Smooth muscle cell (in vitro differentiated cells): ENCODE measurements around the gene NFATC2. TPM values are rescaled to one million over a fixed set of nuclear protein-coding genes. Genes with fewer than 3 reads are reported as not detected.
A peak's percentile ranks its signal among the peaks of the same experiment; 100 is the strongest.

Experiments used
- DNase-seq: peaks from one replicate; lab custom pipeline; 2025; ENCODE audit not compliant: unreplicated experiment; lab: John Stamatoyannopoulos, UW
- H2AFZ ChIP-seq: fragments of 200-600 bp; sonication (generic); 2 replicates; pipeline ENCODE4 v1.6.0; 2016; ENCODE audit warnings: antibody characterized with exemption, low read depth, mild to moderate bottlenecking
- H3F3A ChIP-seq: fragments of 200-600 bp; sonication (generic); 2 replicates; pipeline ENCODE4 v1.6.0; 2017; ENCODE audit warnings: antibody characterized with exemption, low read depth
- H3K27ac ChIP-seq: fragments of 200-600 bp; sonication (generic); 2 replicates; pipeline ENCODE4 v1.5.1; 2016; ENCODE audit warnings: low read depth, mild to moderate bottlenecking
- H3K27me3 ChIP-seq: fragments of 200-600 bp; sonication (generic); 2 replicates; pipeline ENCODE4 v1.6.1; 2016; ENCODE audit warnings: low read depth, mild to moderate bottlenecking
- H3K36me3 ChIP-seq: fragments of 200-600 bp; sonication (generic); 2 replicates; pipeline ENCODE4 v1.5.1; 2016; ENCODE audit warnings: low read depth
- H3K4me1 ChIP-seq: fragments of 200-600 bp; sonication (generic); 2 replicates; pipeline ENCODE4 v1.5.1; 2016; ENCODE audit warnings: low read depth
- H3K4me2 ChIP-seq: fragments of 200-600 bp; sonication (generic); 2 replicates; pipeline ENCODE4 v1.6.0; 2016; ENCODE audit warnings: mild to moderate bottlenecking
- H3K4me3 ChIP-seq: fragments of 200-600 bp; sonication (generic); 2 replicates; pipeline ENCODE4 v1.5.1; 2016; ENCODE audit warnings: mild to moderate bottlenecking
- H3K79me2 ChIP-seq: fragments of 200-600 bp; sonication (generic); 2 replicates; pipeline ENCODE4 v1.6.0; 2016; ENCODE audit warnings: low read depth, mild to moderate bottlenecking
- H3K9ac ChIP-seq: fragments of 200-600 bp; sonication (generic); 2 replicates; pipeline ENCODE4 v1.6.0; 2016; ENCODE audit warnings: low read depth
- H3K9me3 ChIP-seq: fragments of 200-600 bp; sonication (generic); replicated peaks from 2 replicates; pipeline ENCODE4 v1.5.1; 2016; ENCODE audit warnings: low read depth
- H4K20me1 ChIP-seq: fragments of 200-600 bp; sonication (generic); 2 replicates; pipeline ENCODE4 v1.6.0; 2016; ENCODE audit warnings: low read depth
- WGBS: methylation state at CpG from one replicate; pipeline ENCODE4 v1.1.7; 2016; ENCODE audit warnings: low lambda C conversion rate; 5-methylcytosine and 5-hydroxymethylcytosine counted together
- polyA plus RNA-seq: library from polyadenylated mRNA; unstranded; fragments of >200 nt; fragmentation: Nextera tagmentation; extraction: Ambion mirVana; gene quantifications from 2 replicates; pipeline ENCODE4 v1.2.1, GENCODE V29; 2016
- total RNA-seq: library from RNA; depleted of rRNA; stranded (reverse); fragments of >200 nt; gene quantifications from 2 replicates; pipeline ENCODE4 v1.2.3, GENCODE V29; 2014
- TF ChIP-seq, protein P1 (sequence below): fragments of 200-600 bp; sonication (generic); IDR thresholded peaks from 2 replicates; pipeline ENCODE4 v1.5.1; 2017; ENCODE audit warnings: borderline replicate concordance, mild to moderate bottlenecking, antibody characterized with exemption; ENCODE audit not compliant: insufficient read depth, poor library complexity, severe bottlenecking

Gene NFATC2
- total and polyA plus RNA-seq, 2 experiments from 2014 or later, result 5.8 to 8.4 TPM

DNA sequence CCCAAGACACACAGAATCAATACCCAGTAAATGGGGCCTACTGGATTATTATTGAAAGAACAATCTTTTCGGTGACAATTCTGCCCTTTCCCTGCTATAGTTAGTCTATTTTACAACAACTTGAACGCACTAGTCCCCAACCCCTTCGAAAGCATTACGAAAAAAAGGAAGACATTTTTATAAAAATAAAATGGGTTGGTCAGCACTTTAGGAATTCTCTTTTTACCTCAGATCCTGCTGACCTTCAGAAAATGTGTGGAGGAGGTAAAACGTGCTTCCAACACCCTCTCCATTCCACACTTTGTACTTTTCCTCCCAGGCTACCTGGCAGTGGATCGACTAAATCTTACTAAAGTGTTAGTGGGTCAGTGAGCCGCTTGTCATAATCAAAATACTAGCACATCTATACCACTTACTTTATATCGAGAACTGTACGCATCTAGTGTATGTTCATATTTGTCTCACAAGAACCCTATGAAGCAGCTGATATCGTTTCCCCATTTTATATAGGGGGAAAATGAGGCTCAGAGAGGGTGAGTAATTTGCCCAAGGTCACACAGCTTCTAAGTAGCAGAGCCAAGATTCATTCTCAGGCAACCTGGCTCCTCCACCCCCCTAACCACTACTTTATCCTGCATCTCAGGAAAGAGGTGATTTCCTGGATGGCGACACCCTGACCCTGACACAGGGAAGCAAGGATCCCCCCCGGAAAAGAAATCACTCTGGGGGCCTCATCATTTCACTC is 10.6 kb downstream of the NFATC2 start:
- Histone ChIP-seq H3K4me2 (no peak overlapping the region), H3K79me2 (peaks cover 43% of the 10 kb centered on the region), H3K36me3 (no peaks in the 10 kb centered on the region), H2AFZ (no peak overlapping the region), H3F3A (peaks cover 40% of the 10 kb centered on the region), H3K4me1 (peaks cover 4% of the 10 kb centered on the region), H3K9me3 (no peaks in the 10 kb centered on the region), H3K9ac (peak overlapping the region; percentile 52), H3K4me3 (no peak overlapping the region), H3K27ac (peak overlapping the region; percentile 95), H3K27me3 (no peaks in the 10 kb centered on the region), H4K20me1 (no peaks in the 10 kb centered on the region)
- DNase-seq, result no peak
- WGBS, result 95% methylated on average over 12 of the region's 12 CpGs
- TF ChIP-seq, protein P1, sequence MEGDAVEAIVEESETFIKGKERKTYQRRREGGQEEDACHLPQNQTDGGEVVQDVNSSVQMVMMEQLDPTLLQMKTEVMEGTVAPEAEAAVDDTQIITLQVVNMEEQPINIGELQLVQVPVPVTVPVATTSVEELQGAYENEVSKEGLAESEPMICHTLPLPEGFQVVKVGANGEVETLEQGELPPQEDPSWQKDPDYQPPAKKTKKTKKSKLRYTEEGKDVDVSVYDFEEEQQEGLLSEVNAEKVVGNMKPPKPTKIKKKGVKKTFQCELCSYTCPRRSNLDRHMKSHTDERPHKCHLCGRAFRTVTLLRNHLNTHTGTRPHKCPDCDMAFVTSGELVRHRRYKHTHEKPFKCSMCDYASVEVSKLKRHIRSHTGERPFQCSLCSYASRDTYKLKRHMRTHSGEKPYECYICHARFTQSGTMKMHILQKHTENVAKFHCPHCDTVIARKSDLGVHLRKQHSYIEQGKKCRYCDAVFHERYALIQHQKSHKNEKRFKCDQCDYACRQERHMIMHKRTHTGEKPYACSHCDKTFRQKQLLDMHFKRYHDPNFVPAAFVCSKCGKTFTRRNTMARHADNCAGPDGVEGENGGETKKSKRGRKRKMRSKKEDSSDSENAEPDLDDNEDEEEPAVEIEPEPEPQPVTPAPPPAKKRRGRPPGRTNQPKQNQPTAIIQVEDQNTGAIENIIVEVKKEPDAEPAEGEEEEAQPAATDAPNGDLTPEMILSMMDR, result no peak

DNA sequence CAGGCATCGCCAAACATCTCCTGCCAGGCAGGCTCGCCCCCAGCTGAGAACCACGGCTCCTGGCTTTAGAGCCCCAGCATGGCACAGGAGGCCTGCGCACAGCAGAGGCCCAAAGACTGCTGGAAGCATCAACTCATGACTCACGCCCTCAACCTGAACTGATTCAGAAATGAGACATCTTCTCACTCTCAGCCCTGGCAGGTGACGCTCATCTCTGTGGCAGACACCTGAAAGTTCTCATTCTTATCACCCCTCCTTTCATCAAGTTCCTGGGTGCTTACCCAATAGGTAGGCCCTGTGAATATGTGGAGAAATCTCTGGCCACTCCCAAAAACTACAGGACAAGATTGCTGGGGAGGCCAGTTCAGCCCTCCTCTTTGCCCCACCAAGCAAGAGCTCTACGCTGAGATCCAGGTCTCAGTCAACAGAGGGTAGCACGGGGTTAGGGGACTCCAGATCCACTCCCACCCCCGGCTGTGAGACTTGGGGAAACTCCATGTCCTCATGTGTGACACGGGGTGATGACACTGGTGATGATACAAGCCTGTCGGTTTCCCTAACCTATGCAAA is 11.3 kb downstream of the NFATC2 start:
- Histone ChIP-seq H4K20me1 (no peaks in the 10 kb centered on the region), H3K4me2 (no peak overlapping the region), H3K79me2 (peaks cover 37% of the 10 kb centered on the region), H3K4me1 (peaks cover 4% of the 10 kb centered on the region), H3K27ac (peak overlapping the region; percentile 95), H2AFZ (no peak overlapping the region), H3K4me3 (no peak overlapping the region), H3F3A (peaks cover 40% of the 10 kb centered on the region), H3K36me3 (no peaks in the 10 kb centered on the region), H3K9me3 (no peaks in the 10 kb centered on the region), H3K9ac (no peak overlapping the region), H3K27me3 (no peaks in the 10 kb centered on the region)
- TF ChIP-seq, protein P1, result no peak
- no peak for DNase-seq
- WGBS, result 78% methylated on average over 11 of the region's 11 CpGs

DNA sequence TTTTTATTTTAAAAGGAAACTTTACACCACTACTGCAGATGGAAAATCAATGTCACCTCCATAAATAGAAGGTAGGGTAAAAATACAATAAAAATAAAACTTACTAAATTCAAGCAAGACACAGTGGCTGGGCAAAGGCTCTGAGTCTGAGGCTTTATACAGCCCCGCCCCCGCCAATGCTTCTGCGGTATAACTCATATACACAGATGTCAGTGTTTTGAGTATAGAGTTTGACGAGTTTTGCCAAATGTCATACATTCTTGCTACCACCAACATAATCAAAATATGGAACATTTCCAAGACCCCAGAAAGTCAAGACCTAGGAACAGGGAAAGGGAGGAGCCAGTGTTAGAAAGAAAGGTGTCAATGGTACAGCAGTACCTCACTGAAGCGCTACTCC is 12.8 kb downstream of the NFATC2 start:
- Histone ChIP-seq H3F3A (peaks cover 32% of the 10 kb centered on the region), H3K27me3 (no peaks in the 10 kb centered on the region), H3K9me3 (no peaks in the 10 kb centered on the region), H4K20me1 (no peaks in the 10 kb centered on the region), H3K4me3 (peak overlapping the region; percentile 24), H3K36me3 (no peaks in the 10 kb centered on the region), H3K79me2 (peaks cover 37% of the 10 kb centered on the region), H3K4me2 (peak overlapping the region; percentile 71), H3K27ac (peak overlapping the region; percentile 95), H3K4me1 (peaks cover 4% of the 10 kb centered on the region), H2AFZ (no peak overlapping the region), H3K9ac (peak overlapping the region; percentile 84)
- no peak for DNase-seq
- 63% methylated on average over 5 of the region's 5 CpGs for WGBS
- TF ChIP-seq, protein P1, result no peak
